Measurements from ENCODE around the gene SVIL.

SVIL gene

GRCh38 chr10:29409241-29410054 is 225.3 kb downstream of the SVIL start:
- no peak for DNase-seq (ENCODE audit: low read depth)
- TF ChIP-seq, protein P1, sequence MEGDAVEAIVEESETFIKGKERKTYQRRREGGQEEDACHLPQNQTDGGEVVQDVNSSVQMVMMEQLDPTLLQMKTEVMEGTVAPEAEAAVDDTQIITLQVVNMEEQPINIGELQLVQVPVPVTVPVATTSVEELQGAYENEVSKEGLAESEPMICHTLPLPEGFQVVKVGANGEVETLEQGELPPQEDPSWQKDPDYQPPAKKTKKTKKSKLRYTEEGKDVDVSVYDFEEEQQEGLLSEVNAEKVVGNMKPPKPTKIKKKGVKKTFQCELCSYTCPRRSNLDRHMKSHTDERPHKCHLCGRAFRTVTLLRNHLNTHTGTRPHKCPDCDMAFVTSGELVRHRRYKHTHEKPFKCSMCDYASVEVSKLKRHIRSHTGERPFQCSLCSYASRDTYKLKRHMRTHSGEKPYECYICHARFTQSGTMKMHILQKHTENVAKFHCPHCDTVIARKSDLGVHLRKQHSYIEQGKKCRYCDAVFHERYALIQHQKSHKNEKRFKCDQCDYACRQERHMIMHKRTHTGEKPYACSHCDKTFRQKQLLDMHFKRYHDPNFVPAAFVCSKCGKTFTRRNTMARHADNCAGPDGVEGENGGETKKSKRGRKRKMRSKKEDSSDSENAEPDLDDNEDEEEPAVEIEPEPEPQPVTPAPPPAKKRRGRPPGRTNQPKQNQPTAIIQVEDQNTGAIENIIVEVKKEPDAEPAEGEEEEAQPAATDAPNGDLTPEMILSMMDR (IDR thresholded peaks at IDR 0.05; ENCODE audit: low read depth, low read length, missing control alignments), result no peak
- peak overlapping the region; percentile 84 for H3K4me3 ChIP-seq (ENCODE audit: low read depth, low read length)

- no peak for DNase-seq (ENCODE audit: low read depth)
- peak overlapping the region; percentile 84 for H3K4me3 ChIP-seq (ENCODE audit: low read depth, low read length)
- TF ChIP-seq, protein P1 (IDR thresholded peaks at IDR 0.05; ENCODE audit: low read depth, low read length, missing control alignments), result no peak
Measured at GRCh38 chr10:29408847-29409240, 225.9 kb downstream of the SVIL start.
